Naive thymus-derived CD4-positive, alpha-beta T cell (primary cell): ENCODE measurements around the gene CDC20B. TPM values are rescaled to one million over a fixed set of nuclear protein-coding genes. Genes with fewer than 3 reads are reported as not detected.

Experiments
- ATAC-seq: fragments of 150-1000 bp; cut with Tn5 transposase; 2 replicates; pipeline ENCODE4 v1.10.0; 2021; ENCODE audit warnings: mild to moderate bottlenecking, moderate library complexity
- CTCF ChIA-PET: fragments of 350-600 bp; sonication (Branson Sonifier 250); formaldehyde crosslinking; loops from one replicate; lab custom pipeline; 2021; ENCODE audit warnings: antibody characterized with exemption; lab: Charles Lee
- POLR2A ChIA-PET: fragments of 350-600 bp; sonication (Branson Sonifier 250); formaldehyde crosslinking; loops from one replicate; lab custom pipeline; 2021; ENCODE audit warnings: antibody characterized with exemption, inconsistent platforms; lab: Charles Lee
- DNase-seq, 9 donors: peaks; one replicate each; pipeline versions ENCODE4 v3.0.0 to v3.0.0-alpha.2; 2020 to 2022; ENCODE audit warnings: mixed read lengths in 1 of 9
- H3K27ac ChIP-seq: one replicate; pipeline ENCODE4 v1.7.0; 2013; ENCODE audit warnings: mild to moderate bottlenecking, low read depth, low read length, moderate library complexity
- H3K27me3 ChIP-seq, 2 donors: one replicate each; pipeline ENCODE4 v1.7.0; 2013; ENCODE audit warnings: low read length in 2 of 2, mild to moderate bottlenecking in 2 of 2, moderate library complexity in 2 of 2; ENCODE audit not compliant: control insufficient read depth in 2 of 2, insufficient read depth in 2 of 2
- H3K36me3 ChIP-seq, 3 experiments: 1 replicate in 2 of 3; 2 replicates in 1 of 3; pipeline ENCODE4 v1.7.0; 2013; ENCODE audit warnings: low read length in 3 of 3, mild to moderate bottlenecking in 3 of 3, moderate library complexity in 1 of 3; ENCODE audit not compliant: insufficient read depth in 3 of 3, control insufficient read depth in 2 of 3
- H3K4me1 ChIP-seq, 2 donors: one replicate each; pipeline ENCODE4 v1.7.0; 2013; ENCODE audit warnings: low read length in 2 of 2, mild to moderate bottlenecking in 2 of 2, moderate library complexity in 1 of 2; ENCODE audit not compliant: control insufficient read depth in 2 of 2, insufficient read depth in 2 of 2
- H3K4me3 ChIP-seq: 2 replicates; pipeline ENCODE4 v1.7.0; 2013; ENCODE audit warnings: mild to moderate bottlenecking, low read length
- H3K9me3 ChIP-seq, 3 experiments: 1 replicate in 2 of 3; 2 replicates in 1 of 3; pipeline ENCODE4 v1.7.0; 2013; ENCODE audit warnings: low read length in 3 of 3; ENCODE audit not compliant: control insufficient read depth in 2 of 3
- H3K27ac Mint-ChIP-seq, 9 donors: one replicate each; pipeline ENCODE4 v1.8.0; 2020 to 2022; ENCODE audit warnings: mixed read lengths in 9 of 9, mild to moderate bottlenecking in 8 of 9, moderate library complexity in 5 of 9, inconsistent platforms in 2 of 9
- H3K27me3 Mint-ChIP-seq, 5 donors: one replicate each; pipeline ENCODE4 v1.8.0; 2021 to 2022; ENCODE audit warnings: mixed read lengths in 5 of 5, mild to moderate bottlenecking in 1 of 5
- H3K36me3 Mint-ChIP-seq, 5 donors: one replicate each; pipeline ENCODE4 v1.8.0; 2020 to 2022; ENCODE audit warnings: mixed read lengths in 5 of 5, mild to moderate bottlenecking in 3 of 5, inconsistent platforms in 1 of 5
- H3K4me1 Mint-ChIP-seq, 7 donors: one replicate each; pipeline ENCODE4 v1.8.0; 2020 to 2022; ENCODE audit warnings: mixed read lengths in 7 of 7, mild to moderate bottlenecking in 3 of 7, inconsistent platforms in 1 of 7
- H3K4me3 Mint-ChIP-seq, 10 donors: one replicate each; pipeline ENCODE4 v1.8.0; 2020 to 2022; ENCODE audit warnings: mild to moderate bottlenecking in 10 of 10, mixed read lengths in 10 of 10, moderate library complexity in 6 of 10, inconsistent platforms in 2 of 10
- H3K9me3 Mint-ChIP-seq, 11 donors: one replicate each; pipeline ENCODE4 v1.8.0; 2020 to 2022; ENCODE audit warnings: mixed read lengths in 11 of 11, mild to moderate bottlenecking in 4 of 11, inconsistent platforms in 1 of 11, moderate library complexity in 1 of 11
- intact Hi-C, 2 donors: fragments of 100-400 bp; cut with micrococcal nuclease; formaldehyde crosslinking; loops; one replicate each; pipeline ENCODE4 v1.15.1; 2023
- polyA plus RNA-seq, 2 donors: library from polyadenylated mRNA; unstranded; fragments of 300-500 nt; fragmentation: Illumina TruSeq; gene quantifications; one replicate each; pipeline ENCODE4 v1.2.3, GENCODE V29; 2021
- total RNA-seq, 6 experiments: library from RNA in 5 of 6; stranded (reverse) in 5 of 6; gene quantifications; 1 replicate in 5 of 6; 2 replicates in 1 of 6; pipeline ENCODE4 v1.2.3 and lab custom pipeline; 2021 to 2026

CDC20B gene
- total and polyA plus RNA-seq, 7 experiments from 2014 or later: 0.44 TPM; not detected in 6

- DNase-seq: no peak
- no peak overlapping the region for H3K4me3 Mint-ChIP-seq
- no peaks in the 10 kb centered on the region for H3K4me1 Mint-ChIP-seq
- peaks cover 17 to 84% (median 22%) of the 10 kb centered on the region in 5 donors for H3K27me3 Mint-ChIP-seq
- ATAC-seq: no peak
- no peak overlapping the region for H3K27ac ChIP-seq
- peaks cover 0 to 19% (median 5%) of the 10 kb centered on the region in 11 donors for H3K9me3 Mint-ChIP-seq
- intact Hi-C loops: no loop called here
- H3K36me3 ChIP-seq: no peaks in the 10 kb centered on the region
- no peak overlapping the region for H3K27ac Mint-ChIP-seq
- H3K9me3 ChIP-seq: no peaks in the 10 kb centered on the region
- peaks cover 0 to 3% (median 0%) of the 10 kb centered on the region in 5 donors for H3K36me3 Mint-ChIP-seq
- ChIA-PET CTCF (interaction anchor here (0.7 to 1.6 kb wide), 4 partner anchors 8 to 314 kb away, joined by 3 to 6 read pairs (median 6); partner anchors contain the start of gene GPX8), POLR2A (no interaction called here)
- H3K27me3 ChIP-seq: no peaks in the 10 kb centered on the region
- H3K4me1 ChIP-seq: no peaks in the 10 kb centered on the region
- no peak overlapping the region for H3K4me3 ChIP-seq
Measured at GRCh38 chr5:55151923-55152842, 20.8 kb downstream of the CDC20B start.

- H3K36me3 ChIP-seq: no peaks in the 10 kb centered on the region
- peaks cover 5% of the 10 kb centered on the region in 2 donors for H3K4me1 ChIP-seq
- Mint-ChIP-seq H3K36me3 (peaks cover 0 to 11% (median 0%) of the 10 kb centered on the region in 5 donors), H3K9me3 (no peaks in the 10 kb centered on the region), H3K4me3 (no peak overlapping the region), H3K4me1 (peaks cover 5 to 18% (median 7%) of the 10 kb centered on the region in 7 donors), H3K27me3 (peaks cover 7 to 77% (median 16%) of the 10 kb centered on the region in 5 donors), H3K27ac (no peak overlapping the region)
- H3K27me3 ChIP-seq: no peaks in the 10 kb centered on the region
- CTCF ChIA-PET: interaction anchor here (0.5 to 1.3 kb wide), 3 partner anchors 12 to 243 kb away, joined by 3 to 4 read pairs (median 4); no protein-coding TSS in a partner anchor
- intact Hi-C loops: no loop called here
- DNase-seq: no peak
- POLR2A ChIA-PET: no interaction called here
- no peak overlapping the region for H3K27ac ChIP-seq
- ATAC-seq: no peak
- no peak overlapping the region for H3K4me3 ChIP-seq
- no peaks in the 10 kb centered on the region for H3K9me3 ChIP-seq
Measured at GRCh38 chr5:55149308-55149795, 23.6 kb downstream of the CDC20B start.

- H3K36me3 ChIP-seq: no peaks in the 10 kb centered on the region
- peaks cover 5 to 14% of the 10 kb centered on the region in 2 donors for H3K4me1 ChIP-seq
- H3K4me1 Mint-ChIP-seq: peaks cover 12 to 38% (median 20%) of the 10 kb centered on the region in 7 donors
- H3K4me3 Mint-ChIP-seq: peak overlapping the region in 7 of 10 donors; percentile 21 to 74 (median 42)
- ATAC-seq (peak; percentile 91), DNase-seq (peak; percentile 47 to 84 (median 77))
- no peaks in the 10 kb centered on the region for H3K9me3 Mint-ChIP-seq
- no peak overlapping the region for H3K27ac ChIP-seq
- H3K27me3 ChIP-seq: no peaks in the 10 kb centered on the region
- ChIA-PET CTCF (interaction anchor here (0.5 to 3.8 kb wide), 17 partner anchors 13 to 1688 kb away, joined by 3 to 61 read pairs (median 3); partner anchors contain the start of genes GPX8 and GZMA), POLR2A (interaction anchor here (0.8 kb wide), 1 partner anchor 43 kb away, joined by 3 read pairs; no protein-coding TSS in a partner anchor)
- H3K9me3 ChIP-seq: no peaks in the 10 kb centered on the region
- intact Hi-C loops: loop anchor here (1.0 to 2.0 kb wide), 10 partner anchors 13 to 279 kb away; partner anchors contain the start of gene GZMA (in 1 of the 2)
- H3K36me3 Mint-ChIP-seq: peaks cover 0 to 25% (median 0%) of the 10 kb centered on the region in 5 donors
- H3K27ac Mint-ChIP-seq: peak overlapping the region in 6 of 9 donors; percentile 1 to 60 (median 27)
- H3K27me3 Mint-ChIP-seq: peaks cover 0 to 62% (median 0%) of the 10 kb centered on the region in 5 donors
- H3K4me3 ChIP-seq: no peak overlapping the region
Measured at GRCh38 chr5:55146543-55147151, 26.3 kb downstream of the CDC20B start.

GRCh38 chr5:55146080-55146479 is 26.9 kb downstream of the CDC20B start:
- Histone ChIP-seq H3K27ac (no peak overlapping the region), H3K4me1 (peaks cover 5 to 18% of the 10 kb centered on the region in 2 donors), H3K4me3 (no peak overlapping the region), H3K27me3 (no peaks in the 10 kb centered on the region), H3K9me3 (no peaks in the 10 kb centered on the region), H3K36me3 (no peaks in the 10 kb centered on the region)
- H3K27me3 Mint-ChIP-seq: peaks cover 0 to 58% (median 0%) of the 10 kb centered on the region in 5 donors
- H3K9me3 Mint-ChIP-seq: no peaks in the 10 kb centered on the region
- ATAC-seq: no peak
- H3K27ac Mint-ChIP-seq: peak overlapping the region in 2 of 9 donors; percentile 20 to 28
- no peak for DNase-seq
- intact Hi-C loops: loop anchor here (1.0 to 2.0 kb wide), 10 partner anchors 13 to 279 kb away; partner anchors contain the start of gene GZMA (in 1 of the 2)
- ChIA-PET POLR2A (interaction anchor here (0.8 kb wide), 1 partner anchor 43 kb away, joined by 3 read pairs; no protein-coding TSS in a partner anchor), CTCF (interaction anchor here (0.5 to 3.8 kb wide), 14 partner anchors 12 to 414 kb away, joined by 3 to 61 read pairs (median 6); partner anchors contain the start of genes GPX8 and GZMA)
- peaks cover 0 to 31% (median 0%) of the 10 kb centered on the region in 5 donors for H3K36me3 Mint-ChIP-seq
- peaks cover 16 to 44% (median 25%) of the 10 kb centered on the region in 7 donors for H3K4me1 Mint-ChIP-seq
- peak overlapping the region in 5 of 10 donors; percentile 21 to 74 (median 37) for H3K4me3 Mint-ChIP-seq

GRCh38 chr5:55143624-55144023 is 29.4 kb downstream of the CDC20B start:
- Histone ChIP-seq H3K36me3 (no peaks in the 10 kb centered on the region), H3K27ac (no peak overlapping the region), H3K9me3 (no peaks in the 10 kb centered on the region), H3K4me3 (no peak overlapping the region), H3K27me3 (no peaks in the 10 kb centered on the region), H3K4me1 (peaks cover 5 to 18% of the 10 kb centered on the region in 2 donors)
- ChIA-PET CTCF (interaction anchor here (0.8 to 3.8 kb wide), 4 partner anchors 40 to 1567 kb away, joined by 3 to 61 read pairs (median 14); partner anchors contain the start of gene GZMA), POLR2A (interaction anchor here (1.0 kb wide), 1 partner anchor 248 kb away, joined by 3 read pairs; no protein-coding TSS in a partner anchor)
- H3K4me3 Mint-ChIP-seq: no peak overlapping the region
- H3K4me1 Mint-ChIP-seq: peaks cover 17 to 53% (median 31%) of the 10 kb centered on the region in 7 donors
- DNase-seq (no peak), ATAC-seq (no peak)
- intact Hi-C loops: loop anchor here (2.0 to 5.0 kb wide), 2 partner anchors 47 to 106 kb away; no protein-coding TSS in a partner anchor
- no peak overlapping the region for H3K27ac Mint-ChIP-seq
- H3K9me3 Mint-ChIP-seq: no peaks in the 10 kb centered on the region
- peaks cover 0 to 36% (median 0%) of the 10 kb centered on the region in 5 donors for H3K36me3 Mint-ChIP-seq
- peaks cover 0 to 44% (median 0%) of the 10 kb centered on the region in 5 donors for H3K27me3 Mint-ChIP-seq
